HG02759 (cell line): ENCODE measurements around the gene NEBL.
"Not testable (repeated sequence)": the region's sequence is repeated elsewhere in the genome, so short reads cannot be mapped to it uniquely, and the experiment has no call there.

ENCODE experiments used
- ATAC-seq: cut with Tn5 transposase; IDR thresholded peaks from one replicate; pipeline ENCODE4 v1.9.1; 2021; ENCODE audit warnings: mild to moderate bottlenecking, moderate library complexity; ENCODE audit not compliant: unreplicated experiment

The NEBL gene

GRCh38 chr10:20897146-20897825, at the start of gene NEBL:
NEBL (minus strand) TSS chr10:20897311; CDS start chr10:20897205, 106 bp downstream.
- ATAC-seq: no peak

DNA sequence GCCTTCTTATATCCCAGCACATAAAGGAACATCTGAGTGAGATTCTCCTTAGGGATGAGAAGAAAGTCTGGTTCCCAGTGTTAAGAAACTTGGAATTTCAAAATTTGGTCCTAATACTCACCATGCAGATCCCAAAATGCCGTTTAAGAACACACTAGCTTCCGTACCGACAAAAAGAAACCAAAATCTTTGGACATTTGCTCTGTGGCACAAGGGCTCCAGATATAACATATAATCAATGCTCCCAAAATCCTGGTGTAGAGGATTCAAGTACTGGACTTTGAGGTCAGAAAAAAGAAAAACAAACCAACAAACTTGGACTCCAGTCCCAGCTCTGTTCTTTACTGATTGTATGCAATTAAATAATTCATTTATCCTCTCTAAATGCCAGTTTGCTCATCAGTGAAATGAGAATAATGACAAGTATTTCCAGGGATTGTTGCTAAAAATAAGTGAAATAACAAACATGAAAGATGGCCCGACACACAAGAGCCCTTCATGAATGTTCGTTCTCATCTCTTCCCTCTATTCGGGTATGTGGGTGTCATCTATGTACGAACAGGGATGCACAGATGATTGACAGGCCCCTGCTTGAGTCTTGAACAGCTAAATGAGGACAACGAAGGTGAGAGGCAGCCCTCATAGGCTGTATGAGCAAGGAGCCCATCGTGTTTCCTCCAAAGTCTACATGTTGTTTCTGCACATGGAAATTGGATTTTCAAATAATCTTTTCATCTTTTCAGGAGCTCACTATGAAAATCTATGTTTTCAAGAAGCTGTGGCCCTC, 48.6 kb upstream of the NEBL start:
- ATAC-seq: no peak

DNA sequence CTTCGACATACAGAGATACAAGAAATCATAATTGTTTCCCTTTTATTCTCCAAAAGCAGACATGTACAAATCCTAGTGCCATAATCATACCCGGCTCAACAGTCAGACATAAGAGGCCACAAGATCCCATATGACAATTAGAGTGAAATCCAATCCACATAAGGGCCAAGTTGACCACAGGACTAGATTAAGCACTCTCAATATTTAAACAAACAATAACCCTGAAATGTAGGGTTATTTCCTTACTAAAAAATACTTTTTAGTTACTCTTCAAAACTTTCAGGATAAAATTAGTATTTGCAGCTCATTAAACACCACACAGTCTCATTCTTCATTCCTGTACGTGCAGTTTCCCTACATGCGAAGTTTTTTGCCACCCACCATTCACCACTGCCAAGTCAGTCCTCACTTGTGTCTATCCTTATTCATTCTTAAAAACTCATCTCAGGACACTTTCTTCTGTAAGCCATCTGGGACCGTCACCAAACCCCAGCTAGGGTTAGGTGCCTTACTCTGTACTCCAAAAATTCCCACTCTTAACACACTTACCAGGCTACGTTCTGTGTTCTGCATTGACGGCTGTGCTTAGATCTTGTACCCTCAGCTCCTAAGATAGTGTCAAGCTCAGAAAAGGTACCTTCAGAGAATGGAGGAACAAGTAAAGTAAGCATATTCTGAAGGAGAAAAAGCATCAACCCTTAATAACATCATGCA, 47.8 kb upstream of the NEBL start:
- ATAC-seq: no peak

DNA sequence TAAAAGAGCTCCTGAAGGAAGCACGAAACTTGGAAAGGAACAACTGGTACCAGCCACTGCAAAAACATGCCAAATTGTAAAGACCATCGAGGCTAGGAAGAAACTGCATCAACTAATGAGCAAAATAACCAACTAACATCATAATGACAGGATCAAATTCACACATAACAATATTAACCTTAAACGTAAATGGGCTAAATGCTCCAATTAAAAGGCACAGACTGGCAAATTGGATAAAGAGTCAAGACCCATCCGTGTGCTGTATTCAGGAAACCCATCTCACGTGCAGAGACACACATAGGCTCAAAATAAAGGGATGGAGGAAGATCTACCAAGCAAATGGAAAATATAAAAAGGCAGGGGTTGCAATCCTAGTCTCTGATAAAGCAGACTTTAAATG, 42.3 kb upstream of the NEBL start:
- not testable (repeated sequence) for ATAC-seq

DNA sequence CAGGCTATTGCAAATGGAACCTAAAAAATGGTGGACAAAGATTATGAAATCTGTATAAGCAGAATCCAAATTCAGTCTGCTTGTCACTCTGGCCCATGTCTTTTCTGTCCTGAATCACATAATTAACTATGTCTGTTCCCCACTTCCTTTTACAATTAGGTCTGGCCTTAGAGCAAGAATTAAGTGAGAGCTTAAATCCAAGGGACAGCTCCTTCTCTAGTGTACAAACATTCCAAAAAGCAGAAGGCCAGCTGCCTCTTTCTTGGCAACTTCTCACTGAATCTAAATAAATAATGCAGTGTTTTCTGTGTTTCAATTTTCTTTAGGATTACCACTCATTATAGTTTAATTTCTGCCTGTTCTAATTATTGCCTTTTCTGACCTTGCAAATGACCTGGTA, 39.3 kb upstream of the NEBL start:
- ATAC-seq: no peak

DNA sequence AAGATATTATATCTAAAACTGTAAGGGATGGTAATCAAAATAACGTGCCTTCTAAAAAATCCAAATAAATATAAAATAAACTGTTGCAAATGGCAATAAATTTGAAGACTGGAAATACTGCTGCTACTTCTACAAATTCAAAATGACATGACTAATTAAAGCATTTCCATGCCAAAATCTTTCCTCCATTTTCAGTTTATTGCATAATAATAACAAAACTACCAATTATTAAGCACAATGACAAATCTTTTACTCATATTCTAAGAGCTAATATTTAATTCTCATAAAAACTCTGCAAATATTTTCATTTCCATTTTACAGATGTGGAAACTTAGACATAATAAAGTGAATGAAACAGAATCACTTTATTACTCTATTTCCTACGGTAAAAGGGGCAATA, 38.8 kb upstream of the NEBL start:
- ATAC-seq: no peak

- ATAC-seq: no peak
These were observed 38.2 kb upstream of the NEBL start for GRCh38 chr10:20935301-20935700.

GRCh38 chr10:20933705-20934104, 36.6 kb upstream of the NEBL start:
- no peak for ATAC-seq

DNA sequence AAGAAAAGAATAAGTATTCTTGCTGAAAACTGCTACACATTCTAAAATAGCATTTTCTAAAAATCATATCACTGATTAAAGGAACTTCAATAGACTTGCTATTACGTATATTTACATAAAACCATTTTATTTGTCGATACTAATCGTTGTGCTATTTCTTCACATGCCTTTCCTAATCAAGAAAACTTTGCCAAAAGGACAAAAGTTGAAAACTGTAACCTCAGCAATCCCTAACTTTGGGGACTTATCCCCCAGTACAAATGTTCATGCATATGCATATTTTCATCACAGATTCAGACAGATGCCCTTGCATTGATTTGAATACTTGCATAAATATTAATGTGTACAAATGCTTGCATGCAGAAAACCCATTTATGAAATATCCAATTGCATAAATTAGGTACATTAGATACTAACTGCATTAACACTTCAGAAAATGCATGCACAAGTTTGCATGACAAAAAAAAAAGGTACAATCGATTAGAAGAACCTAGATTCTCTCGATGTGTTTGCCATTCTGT, 35.6 kb upstream of the NEBL start:
- no peak for ATAC-seq

DNA sequence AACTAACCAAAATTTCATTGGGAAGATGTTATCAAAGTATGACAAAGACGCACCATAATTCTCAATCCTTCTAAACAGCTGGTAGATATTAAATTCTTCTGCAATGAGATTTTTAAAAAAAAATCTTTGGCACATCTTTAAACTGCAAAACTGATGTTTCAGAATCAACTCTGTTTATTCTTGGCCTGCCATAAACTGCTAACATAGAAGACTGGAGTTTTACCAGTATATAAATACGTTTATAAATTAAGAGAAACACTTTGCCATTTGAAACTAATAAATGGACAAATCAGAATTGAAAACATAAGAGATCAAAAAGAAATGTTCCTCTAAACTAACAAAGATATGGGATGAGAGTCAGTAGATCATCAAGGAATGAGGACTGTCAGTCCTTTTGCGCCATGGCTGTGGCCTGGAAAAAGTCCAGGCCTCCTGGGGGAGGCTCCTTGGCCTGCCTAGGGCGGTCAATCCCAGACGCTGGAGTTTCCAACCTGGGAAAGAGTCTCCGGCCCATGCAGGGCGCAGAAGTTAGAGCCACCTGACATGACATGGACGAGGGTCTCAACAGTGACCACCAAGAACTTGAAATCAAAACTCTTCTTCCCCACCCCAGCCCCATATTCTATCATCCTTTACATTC, 34.2 kb upstream of the NEBL start:
- ATAC-seq: no peak

DNA sequence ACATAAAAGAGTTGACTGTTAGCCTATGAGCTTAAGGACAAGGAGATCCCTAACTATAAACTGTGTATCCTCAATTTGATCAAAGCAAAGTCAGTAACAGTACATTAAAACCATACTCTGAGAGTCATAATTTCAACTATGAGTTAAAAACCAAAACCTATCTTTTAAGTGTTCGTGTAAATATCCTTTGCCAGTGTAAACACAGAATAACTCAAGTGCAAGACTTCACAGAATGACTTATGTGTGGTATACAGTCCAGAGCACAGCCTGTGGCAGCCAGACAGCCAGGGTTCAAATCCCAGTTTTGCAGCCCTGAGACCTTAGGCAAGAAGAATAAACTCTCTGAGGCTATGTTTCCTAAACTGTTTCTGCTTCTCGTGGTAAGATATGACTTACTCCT, 30.3 kb upstream of the NEBL start:
- ATAC-seq: no peak

GRCh38 chr10:20922451-20922850, 25.3 kb upstream of the NEBL start:
- ATAC-seq: no peak

- no peak for ATAC-seq
These were observed 24.9 kb upstream of the NEBL start for GRCh38 chr10:20922033-20922432.

DNA sequence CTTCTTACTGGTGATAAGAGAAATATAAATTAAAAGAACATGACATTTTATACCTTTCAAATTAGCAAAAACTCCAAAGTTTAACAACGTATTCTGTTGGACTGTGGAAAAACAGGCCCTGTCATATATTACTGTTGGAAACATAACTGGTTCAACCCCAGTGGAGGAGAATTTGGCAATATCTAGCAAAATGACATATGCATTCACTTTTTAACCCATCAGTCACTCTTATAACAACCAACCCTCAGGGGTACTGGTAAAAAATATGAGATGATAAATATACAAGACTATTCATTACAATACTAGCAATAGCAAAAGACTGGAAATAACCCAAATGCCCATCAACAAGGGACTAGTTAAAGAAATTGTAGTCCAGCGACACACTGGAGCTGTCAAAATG, 22.9 kb upstream of the NEBL start:
- ATAC-seq: no peak

- ATAC-seq: no peak
These were observed 22.4 kb upstream of the NEBL start for GRCh38 chr10:20919481-20919880.

- ATAC-seq: no peak
These were observed 19.9 kb upstream of the NEBL start for GRCh38 chr10:20916976-20917375.

- ATAC-seq: no peak
These were observed 15.9 kb upstream of the NEBL start for GRCh38 chr10:20912969-20913368.

- ATAC-seq: no peak
These were observed 14.5 kb upstream of the NEBL start for GRCh38 chr10:20911626-20912025.

- no peak for ATAC-seq
These were observed 12.7 kb upstream of the NEBL start for GRCh38 chr10:20909801-20910200.

- no peak for ATAC-seq
These were observed 11.3 kb upstream of the NEBL start for GRCh38 chr10:20908391-20908790.
